ENCODE measurements around the gene NEU3. TPM values are rescaled to one million over a fixed set of nuclear protein-coding genes. Genes with fewer than 3 reads are reported as not detected.
A peak's percentile ranks its signal among the peaks of the same experiment; 100 is the strongest.

Gene NEU3
- total and polyA plus RNA-seq, 4 donors: 2.7 to 9.5 (median 5.3) TPM

DNA sequence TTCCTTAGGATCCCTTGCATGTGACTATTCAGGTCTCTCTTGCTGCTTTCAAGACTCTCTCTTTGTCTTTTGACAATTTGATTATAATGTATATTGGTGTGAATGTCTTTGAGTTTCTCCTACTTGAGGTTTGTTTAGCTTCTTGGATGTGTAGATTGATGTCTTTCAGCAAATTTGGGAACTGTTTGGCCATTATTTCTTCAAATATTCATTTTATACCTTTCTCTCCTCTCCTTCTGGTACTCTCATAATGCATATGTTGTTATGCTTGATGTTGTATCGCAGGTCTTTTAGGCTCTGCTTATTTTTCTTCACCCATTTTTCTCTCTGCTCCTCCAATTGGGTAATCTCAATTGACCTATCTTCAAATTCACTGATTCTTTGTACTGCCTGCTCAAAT lies 63.7 kb downstream of the NEU3 start:
- Histone ChIP-seq H3K9me3 (ENCODE audit: control insufficient read depth in 4 of 4, low read length in 3 of 4) (peaks cover 0 to 5% (median 0%) of the 10 kb centered on the region in 4 donors), H3K4me3 (ENCODE audit: low read depth in 1 of 3, low read length in 3 of 3) (peak overlapping the region in 1 of 3 donors; percentile 5), H3K9ac (ENCODE audit: low read depth in 1 of 2, low read length in 2 of 2) (no peak overlapping the region), H3K36me3 (ENCODE audit: control insufficient read depth in 4 of 4, insufficient read depth in 3 of 4, low read depth in 1 of 4, low read length in 3 of 4) (no peaks in the 10 kb centered on the region), H3K27ac (ENCODE audit: low read depth in 1 of 2, low read length in 2 of 2) (no peak overlapping the region), H3K27me3 (ENCODE audit: control insufficient read depth in 4 of 4, insufficient read depth in 4 of 4, low read length in 3 of 4) (no peaks in the 10 kb centered on the region), H3K4me1 (ENCODE audit: control insufficient read depth in 4 of 4, insufficient read depth in 4 of 4, low read length in 3 of 4) (no peaks in the 10 kb centered on the region)
- TF ChIP-seq RXRA (IDR thresholded peaks at IDR 0.05) (no peak), EGR1 (IDR thresholded peaks at IDR 0.05; ENCODE audit: low read depth in 2 of 2) (no peak)
- DNase-seq (ENCODE audit: low spot score): no peak
- WGBS: 53% methylated on average over 1 of the region's 1 CpG

DNA sequence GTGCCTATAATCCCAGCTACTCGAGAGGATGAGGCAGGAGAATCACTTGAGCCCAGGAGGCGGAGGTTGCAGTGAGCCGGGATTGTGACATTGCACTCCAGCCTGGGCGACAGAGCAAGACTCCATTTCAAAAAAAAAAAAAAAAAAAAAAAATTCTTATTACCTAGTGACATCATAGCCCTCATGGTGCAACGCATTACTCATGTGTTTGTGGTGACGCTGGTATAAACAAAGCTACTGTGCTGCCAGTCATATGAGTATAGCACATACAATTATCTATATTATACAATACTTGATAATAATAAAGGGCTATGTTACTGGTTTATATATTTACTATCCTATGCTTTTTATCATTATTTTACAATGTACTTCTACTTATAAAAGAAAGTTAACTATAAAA lies 66.8 kb downstream of the NEU3 start:
- Histone ChIP-seq H3K27me3 (ENCODE audit: control insufficient read depth in 4 of 4, insufficient read depth in 4 of 4, low read length in 3 of 4) (no peaks in the 10 kb centered on the region), H3K9ac (ENCODE audit: low read depth in 1 of 2, low read length in 2 of 2) (no peak overlapping the region), H3K4me3 (ENCODE audit: low read depth in 1 of 3, low read length in 3 of 3) (no peak overlapping the region), H3K9me3 (ENCODE audit: control insufficient read depth in 4 of 4, low read length in 3 of 4) (peaks cover 0 to 5% (median 0%) of the 10 kb centered on the region in 4 donors), H3K27ac (ENCODE audit: low read depth in 1 of 2, low read length in 2 of 2) (no peak overlapping the region), H3K36me3 (ENCODE audit: control insufficient read depth in 4 of 4, insufficient read depth in 3 of 4, low read depth in 1 of 4, low read length in 3 of 4) (no peaks in the 10 kb centered on the region), H3K4me1 (ENCODE audit: control insufficient read depth in 4 of 4, insufficient read depth in 4 of 4, low read length in 3 of 4) (no peaks in the 10 kb centered on the region)
- DNase-seq (ENCODE audit: low spot score): no peak
- 93% methylated on average over 6 of the region's 6 CpGs for WGBS
- no peak for TF ChIP-seq SP1 (IDR thresholded peaks at IDR 0.05)

DNA sequence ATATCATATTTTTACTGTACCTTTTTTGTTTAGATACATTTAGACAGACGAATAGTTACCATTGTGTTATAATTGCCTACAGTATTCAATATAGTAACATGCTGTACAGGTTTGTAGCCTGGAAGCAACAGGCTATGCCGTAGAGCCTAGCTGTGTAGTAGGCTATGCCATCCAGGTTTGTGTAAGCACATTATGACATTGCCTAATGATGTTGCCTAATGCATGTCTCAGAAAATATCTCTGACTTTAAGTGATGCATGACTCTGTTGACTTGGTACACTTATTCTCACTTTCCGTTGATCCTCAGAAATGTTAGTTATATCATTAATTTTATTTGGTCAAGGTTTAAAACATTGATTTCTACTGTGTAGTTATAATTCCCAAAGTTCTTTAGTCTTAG lies 68.1 kb downstream of the NEU3 start:
- TF ChIP-seq JUND (IDR thresholded peaks at IDR 0.05): no peak
- no peak for DNase-seq (ENCODE audit: low spot score)
- Histone ChIP-seq H3K4me3 (ENCODE audit: low read depth in 1 of 3, low read length in 3 of 3) (no peak overlapping the region), H3K27me3 (ENCODE audit: control insufficient read depth in 4 of 4, insufficient read depth in 4 of 4, low read length in 3 of 4) (no peaks in the 10 kb centered on the region), H3K36me3 (ENCODE audit: control insufficient read depth in 4 of 4, insufficient read depth in 3 of 4, low read depth in 1 of 4, low read length in 3 of 4) (no peaks in the 10 kb centered on the region), H3K9ac (ENCODE audit: low read depth in 1 of 2, low read length in 2 of 2) (no peak overlapping the region), H3K4me1 (ENCODE audit: control insufficient read depth in 4 of 4, insufficient read depth in 4 of 4, low read length in 3 of 4) (no peaks in the 10 kb centered on the region), H3K9me3 (ENCODE audit: control insufficient read depth in 4 of 4, low read length in 3 of 4) (peaks cover 0 to 5% (median 0%) of the 10 kb centered on the region in 4 donors), H3K27ac (ENCODE audit: low read depth in 1 of 2, low read length in 2 of 2) (no peak overlapping the region)
- 88% methylated on average over 3 of the region's 3 CpGs for WGBS

DNA sequence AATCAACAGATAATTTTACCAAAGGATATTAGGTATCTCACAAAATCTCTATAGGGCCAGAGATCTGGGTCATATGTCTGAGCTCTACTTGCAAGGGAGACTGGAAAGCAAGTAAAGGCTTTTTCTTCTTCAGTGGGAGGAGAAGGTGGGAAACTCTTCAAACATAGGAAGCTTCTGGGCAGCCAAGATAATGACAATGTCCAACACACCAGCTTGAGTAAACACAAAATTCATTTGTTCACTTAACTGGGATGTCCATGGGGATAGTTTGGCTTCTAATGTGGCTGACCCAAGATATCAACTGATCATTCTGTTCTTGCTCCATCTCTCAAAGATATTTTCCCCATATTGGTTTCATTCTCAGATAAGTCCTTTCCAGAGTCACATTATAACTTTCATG lies 70.6 kb downstream of the NEU3 start:
- H3K4me1 ChIP-seq (ENCODE audit: control insufficient read depth in 4 of 4, insufficient read depth in 4 of 4, low read length in 3 of 4): no peaks in the 10 kb centered on the region
- H3K9me3 ChIP-seq (ENCODE audit: control insufficient read depth in 4 of 4, low read length in 3 of 4): no peaks in the 10 kb centered on the region
- no peaks in the 10 kb centered on the region for H3K27me3 ChIP-seq (ENCODE audit: control insufficient read depth in 4 of 4, insufficient read depth in 4 of 4, low read length in 3 of 4)
- H3K4me3 ChIP-seq (ENCODE audit: low read depth in 1 of 3, low read length in 3 of 3): no peak overlapping the region
- no peak overlapping the region for H3K9ac ChIP-seq (ENCODE audit: low read depth in 1 of 2, low read length in 2 of 2)
- DNase-seq (ENCODE audit: low spot score): no peak
- no peak for TF ChIP-seq RAD21 (IDR thresholded peaks at IDR 0.05)
- TF ChIP-seq, protein P1, sequence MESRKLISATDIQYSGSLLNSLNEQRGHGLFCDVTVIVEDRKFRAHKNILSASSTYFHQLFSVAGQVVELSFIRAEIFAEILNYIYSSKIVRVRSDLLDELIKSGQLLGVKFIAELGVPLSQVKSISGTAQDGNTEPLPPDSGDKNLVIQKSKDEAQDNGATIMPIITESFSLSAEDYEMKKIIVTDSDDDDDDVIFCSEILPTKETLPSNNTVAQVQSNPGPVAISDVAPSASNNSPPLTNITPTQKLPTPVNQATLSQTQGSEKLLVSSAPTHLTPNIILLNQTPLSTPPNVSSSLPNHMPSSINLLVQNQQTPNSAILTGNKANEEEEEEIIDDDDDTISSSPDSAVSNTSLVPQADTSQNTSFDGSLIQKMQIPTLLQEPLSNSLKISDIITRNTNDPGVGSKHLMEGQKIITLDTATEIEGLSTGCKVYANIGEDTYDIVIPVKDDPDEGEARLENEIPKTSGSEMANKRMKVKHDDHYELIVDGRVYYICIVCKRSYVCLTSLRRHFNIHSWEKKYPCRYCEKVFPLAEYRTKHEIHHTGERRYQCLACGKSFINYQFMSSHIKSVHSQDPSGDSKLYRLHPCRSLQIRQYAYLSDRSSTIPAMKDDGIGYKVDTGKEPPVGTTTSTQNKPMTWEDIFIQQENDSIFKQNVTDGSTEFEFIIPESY (IDR thresholded peaks at IDR 0.05): no peak
- TF ChIP-seq TAF1 (conservative IDR thresholded peaks at IDR 0.05): no peak
- H3K36me3 ChIP-seq (ENCODE audit: control insufficient read depth in 4 of 4, insufficient read depth in 3 of 4, low read depth in 1 of 4, low read length in 3 of 4): no peaks in the 10 kb centered on the region
- H3K27ac ChIP-seq (ENCODE audit: low read depth in 1 of 2, low read length in 2 of 2): no peak overlapping the region

DNA sequence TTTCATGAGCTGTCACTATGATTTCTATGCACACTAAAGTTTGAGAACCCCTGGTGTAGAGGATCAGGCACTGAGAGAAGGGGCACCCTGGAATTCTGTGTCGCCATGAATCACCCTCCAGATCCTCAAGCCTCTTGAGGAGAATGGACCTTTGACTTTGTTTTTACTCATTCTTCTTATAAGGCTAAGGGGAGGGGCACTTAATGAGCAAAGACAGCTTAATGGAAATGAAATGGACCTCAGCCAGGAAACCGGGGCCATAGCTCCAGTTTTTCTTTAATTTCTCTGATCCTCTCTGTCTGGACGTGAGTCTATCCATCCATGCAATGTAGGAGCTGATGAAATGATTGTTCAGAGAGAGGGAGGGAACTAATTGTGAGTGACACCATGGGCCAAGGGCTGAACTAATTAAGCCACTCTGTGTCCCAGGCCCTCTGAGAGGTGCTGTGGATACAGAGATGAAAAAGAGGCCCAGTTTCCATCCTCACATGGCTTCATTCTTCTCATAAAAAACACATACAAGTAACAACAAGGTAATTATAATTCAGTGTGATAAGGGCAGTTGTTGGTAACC lies 75.1 kb downstream of the NEU3 start:
- Histone ChIP-seq H3K36me3 (ENCODE audit: control insufficient read depth in 4 of 4, insufficient read depth in 3 of 4, low read depth in 1 of 4, low read length in 3 of 4) (no peaks in the 10 kb centered on the region), H3K27ac (ENCODE audit: low read depth in 1 of 2, low read length in 2 of 2) (no peak overlapping the region), H3K4me1 (ENCODE audit: control insufficient read depth in 4 of 4, insufficient read depth in 4 of 4, low read length in 3 of 4) (no peaks in the 10 kb centered on the region), H3K9me3 (ENCODE audit: control insufficient read depth in 4 of 4, low read length in 3 of 4) (no peaks in the 10 kb centered on the region), H3K27me3 (ENCODE audit: control insufficient read depth in 4 of 4, insufficient read depth in 4 of 4, low read length in 3 of 4) (peaks cover 0 to 4% (median 0%) of the 10 kb centered on the region in 4 donors), H3K4me3 (ENCODE audit: low read depth in 1 of 3, low read length in 3 of 3) (no peak overlapping the region), H3K9ac (ENCODE audit: low read depth in 1 of 2, low read length in 2 of 2) (no peak overlapping the region)
- DNase-seq (ENCODE audit: low spot score): no peak
- WGBS: 80% methylated on average over 3 of the region's 3 CpGs
- TF ChIP-seq, protein P2, sequence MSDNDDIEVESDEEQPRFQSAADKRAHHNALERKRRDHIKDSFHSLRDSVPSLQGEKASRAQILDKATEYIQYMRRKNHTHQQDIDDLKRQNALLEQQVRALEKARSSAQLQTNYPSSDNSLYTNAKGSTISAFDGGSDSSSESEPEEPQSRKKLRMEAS (IDR thresholded peaks at IDR 0.05): no peak
- TF ChIP-seq EGR1 (IDR thresholded peaks at IDR 0.05; ENCODE audit: low read depth in 2 of 2): no peak
- no peak for TF ChIP-seq GABPA (IDR thresholded peaks at IDR 0.05 in 1 of 2, conservative IDR thresholded peaks at IDR 0.05 in 1 of 2)
- no peak for TF ChIP-seq HNF4G (IDR thresholded peaks at IDR 0.05)
- TF ChIP-seq RAD21 (IDR thresholded peaks at IDR 0.05): no peak
- TF ChIP-seq YY1 (IDR thresholded peaks at IDR 0.05): no peak
- no peak for TF ChIP-seq TAF1 (conservative IDR thresholded peaks at IDR 0.05)
- TF ChIP-seq, protein P1 (IDR thresholded peaks at IDR 0.05): no peak
- TF ChIP-seq NR2F2 (IDR thresholded peaks at IDR 0.05): no peak
- TF ChIP-seq FOXA1 (IDR thresholded peaks at IDR 0.05): no peak
- no peak for TF ChIP-seq FOXA2 (IDR thresholded peaks at IDR 0.05)
- TF ChIP-seq JUND (IDR thresholded peaks at IDR 0.05): no peak
- no peak for TF ChIP-seq SP1 (IDR thresholded peaks at IDR 0.05)
